Left renal cortex interstitium (tissue), 4 donors: ENCODE measurements around the gene GMPR. TPM values are rescaled to one million over a fixed set of nuclear protein-coding genes. Genes with fewer than 3 reads are reported as not detected.

Experiments used
- DNase-seq, 4 donors: peaks; one replicate each; pipeline ENCODE4 v3.0.0-alpha.2; 2013; ENCODE audit warnings: low read depth in 4 of 4, low spot score in 2 of 4, missing footprints in 1 of 4
- polyA plus RNA-seq, 4 donors: library from polyadenylated mRNA; unstranded; fragments of 120-200 nt; gene quantifications; one replicate each; pipeline ENCODE4 v1.2.1, GENCODE V29; 2013; ENCODE audit not compliant: insufficient read length in 4 of 4

Gene GMPR
- 10 to 100 TPM; 12.2 to 15.0 (median 14.0) TPM for polyA plus RNA-seq

GRCh38 chr6:16238057-16238962 lies at the start of gene GMPR:
Gene GMPR, plus strand, starts transcription at chr6:16238587. Its CDS starts 107 bp downstream, at chr6:16238694.
- no peak for DNase-seq

DNA sequence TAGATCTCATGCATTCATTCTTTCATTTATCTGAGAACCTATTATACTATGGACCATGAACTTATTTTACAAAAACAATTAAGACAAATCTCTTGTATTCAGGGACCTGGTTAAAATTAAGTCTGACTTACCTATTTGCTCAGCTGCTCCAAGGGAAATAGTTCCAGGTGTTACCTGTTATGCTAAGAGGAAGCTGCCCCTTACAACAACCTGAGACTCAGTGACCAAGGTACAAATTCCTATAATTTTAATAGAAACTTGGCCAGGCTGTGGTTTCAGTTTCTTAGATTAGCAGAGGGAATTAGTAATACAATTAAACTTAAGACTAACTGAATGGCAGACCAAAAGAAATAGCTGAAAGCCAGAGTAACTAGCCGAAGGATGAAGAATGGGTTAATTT lies 48.2 kb upstream of the GMPR start:
- DNase-seq: no peak

DNA sequence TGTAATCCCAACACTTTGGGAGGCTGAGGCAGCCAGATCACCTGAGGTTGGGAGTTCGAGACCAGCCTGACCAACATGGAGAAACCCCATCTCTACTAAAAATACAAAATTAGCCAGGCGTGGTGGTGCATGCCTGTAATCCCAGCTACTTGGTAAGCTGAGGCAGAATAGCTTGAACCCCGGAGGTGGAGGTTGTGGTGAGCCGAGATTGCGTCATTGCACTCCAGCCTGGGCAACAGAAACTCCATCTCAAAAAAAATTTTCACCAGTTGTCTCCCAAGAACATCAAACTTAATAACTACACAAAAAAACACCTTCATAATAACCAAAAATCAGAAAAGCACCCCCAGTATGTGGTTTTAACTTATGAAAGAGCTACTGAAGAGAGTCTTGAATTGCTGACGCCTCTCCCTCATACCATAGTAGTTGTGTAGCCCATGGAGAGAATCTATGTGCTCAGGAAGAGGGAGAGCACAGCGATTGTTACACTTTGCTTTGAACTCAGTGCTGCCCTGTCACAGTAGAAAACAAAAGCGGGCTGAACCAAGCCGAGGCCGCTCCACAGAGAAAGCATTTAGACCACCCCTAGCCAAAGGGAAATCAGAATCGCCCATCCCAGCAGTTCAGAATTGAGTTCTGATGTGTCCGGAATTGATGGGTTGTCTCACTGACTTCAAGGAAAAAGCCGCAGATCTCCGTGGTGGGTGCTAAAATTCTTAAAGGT lies 42.0 kb upstream of the GMPR start:
- no peak for DNase-seq

GRCh38 chr6:16196984-16197546 lies 41.3 kb upstream of the GMPR start:
- no peak for DNase-seq

DNA sequence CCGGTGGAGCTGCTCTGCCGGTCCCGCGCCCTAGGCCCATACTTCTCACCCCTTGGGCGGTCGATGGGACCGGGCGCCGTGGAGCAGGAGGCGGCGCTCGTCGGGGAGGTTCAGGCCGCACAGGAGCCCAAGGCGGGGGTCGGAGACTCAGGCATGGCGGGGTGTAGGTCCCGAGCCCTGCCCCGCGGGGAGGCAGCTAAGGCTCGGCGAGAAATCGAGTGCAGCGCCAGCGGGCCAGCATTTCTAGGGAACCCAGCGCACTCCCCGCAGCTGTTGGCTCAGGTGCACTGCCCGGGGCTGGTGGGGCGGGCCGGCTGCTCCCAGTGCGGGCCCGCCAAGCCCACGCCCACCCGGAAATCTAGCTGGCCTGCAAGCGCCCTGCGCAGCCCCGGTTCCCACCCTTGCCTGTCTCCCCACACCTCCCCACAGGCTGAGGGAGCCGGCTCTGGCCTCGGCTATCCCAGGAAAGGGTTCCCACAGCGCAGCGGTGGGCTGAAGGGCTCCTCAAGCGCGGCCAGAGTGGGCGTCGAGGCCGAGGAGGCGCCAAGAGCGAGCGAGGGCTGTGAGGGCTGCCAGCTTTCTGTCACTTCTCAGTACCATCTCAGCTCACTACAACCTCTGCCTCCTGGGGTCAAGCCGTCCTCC lies 40.2 kb upstream of the GMPR start:
- DNase-seq: no peak

GRCh38 chr6:16199804-16200203 lies 38.6 kb upstream of the GMPR start:
- DNase-seq: no peak

DNA sequence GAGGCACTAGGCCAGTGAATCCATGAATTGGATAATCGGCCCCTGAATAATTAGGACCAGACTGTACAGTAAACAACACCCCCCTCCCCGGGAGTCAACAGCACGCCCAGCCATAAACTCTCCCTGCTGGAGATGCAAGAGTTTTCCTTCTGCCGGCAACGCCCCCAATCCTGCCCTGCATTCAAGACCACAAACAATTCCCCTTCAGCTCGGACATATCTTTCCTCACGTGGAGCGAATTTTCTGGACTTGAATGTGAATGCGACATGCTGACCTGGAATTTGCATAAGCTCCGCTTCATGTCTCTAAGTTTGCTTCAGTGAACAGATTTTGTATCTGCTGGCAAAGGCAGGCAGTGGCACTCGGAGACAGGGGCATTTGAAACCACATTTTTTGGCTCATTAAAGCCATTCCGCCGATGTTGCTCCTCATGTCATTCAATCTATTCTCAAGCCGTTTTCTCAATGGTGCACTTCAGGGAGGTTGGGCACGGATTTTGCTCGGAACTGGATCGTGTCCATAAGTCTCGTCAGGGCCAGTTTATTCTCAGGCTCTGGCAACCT lies 38.0 kb upstream of the GMPR start:
- no peak for DNase-seq

DNA sequence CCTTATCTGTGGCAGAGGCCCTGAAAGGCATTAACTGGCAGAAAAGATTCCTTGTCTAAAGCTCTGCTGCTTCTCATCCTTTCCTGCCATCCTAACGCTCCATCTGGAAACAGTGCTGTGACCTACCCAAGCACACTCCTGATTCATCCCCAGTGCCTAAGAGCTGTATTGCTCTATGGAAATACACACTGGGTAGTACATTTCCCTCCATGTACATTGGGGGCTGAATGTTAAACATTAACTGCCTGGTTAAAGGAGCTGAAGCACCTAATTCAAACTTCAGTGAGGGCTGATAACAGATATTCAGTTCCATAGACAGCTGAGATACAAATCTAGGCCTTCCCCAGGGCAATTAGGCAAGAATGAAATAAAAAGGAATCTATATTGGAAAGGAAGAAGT lies 36.7 kb upstream of the GMPR start:
- DNase-seq: no peak

DNA sequence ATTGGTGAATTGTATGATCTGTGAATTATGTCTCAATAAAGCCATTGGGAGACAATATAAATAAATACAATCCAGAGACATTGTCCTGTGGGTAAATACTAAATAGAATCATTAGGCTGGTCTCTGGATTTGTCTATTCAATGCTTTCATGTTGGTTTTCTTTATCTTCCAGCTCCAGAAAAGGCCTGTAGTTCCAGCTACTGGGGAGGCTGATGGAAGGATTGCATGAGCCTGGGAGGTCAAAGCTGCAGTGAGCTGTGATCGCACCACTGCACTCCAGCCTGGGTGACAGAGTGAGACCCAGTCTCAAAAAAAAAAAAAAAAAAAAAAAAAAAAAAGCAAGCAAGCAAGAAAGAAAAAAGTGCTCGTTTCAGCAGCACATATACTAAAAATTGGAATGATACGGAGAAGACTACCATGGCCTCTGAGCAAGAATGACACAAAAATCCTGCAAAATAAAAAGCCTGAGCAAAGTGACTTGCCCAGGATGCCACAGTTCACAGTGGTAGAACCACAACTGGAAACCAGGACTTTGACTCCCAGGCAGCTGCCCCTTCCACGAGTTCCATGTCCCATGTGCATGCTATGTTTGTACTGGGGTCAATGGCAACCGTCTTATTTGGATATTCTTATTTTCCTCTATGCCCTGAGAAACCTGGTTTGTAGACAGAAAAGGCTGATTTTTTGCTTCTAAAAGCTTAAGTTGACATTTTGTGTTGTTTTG lies 33.6 kb upstream of the GMPR start:
- no peak for DNase-seq

DNA sequence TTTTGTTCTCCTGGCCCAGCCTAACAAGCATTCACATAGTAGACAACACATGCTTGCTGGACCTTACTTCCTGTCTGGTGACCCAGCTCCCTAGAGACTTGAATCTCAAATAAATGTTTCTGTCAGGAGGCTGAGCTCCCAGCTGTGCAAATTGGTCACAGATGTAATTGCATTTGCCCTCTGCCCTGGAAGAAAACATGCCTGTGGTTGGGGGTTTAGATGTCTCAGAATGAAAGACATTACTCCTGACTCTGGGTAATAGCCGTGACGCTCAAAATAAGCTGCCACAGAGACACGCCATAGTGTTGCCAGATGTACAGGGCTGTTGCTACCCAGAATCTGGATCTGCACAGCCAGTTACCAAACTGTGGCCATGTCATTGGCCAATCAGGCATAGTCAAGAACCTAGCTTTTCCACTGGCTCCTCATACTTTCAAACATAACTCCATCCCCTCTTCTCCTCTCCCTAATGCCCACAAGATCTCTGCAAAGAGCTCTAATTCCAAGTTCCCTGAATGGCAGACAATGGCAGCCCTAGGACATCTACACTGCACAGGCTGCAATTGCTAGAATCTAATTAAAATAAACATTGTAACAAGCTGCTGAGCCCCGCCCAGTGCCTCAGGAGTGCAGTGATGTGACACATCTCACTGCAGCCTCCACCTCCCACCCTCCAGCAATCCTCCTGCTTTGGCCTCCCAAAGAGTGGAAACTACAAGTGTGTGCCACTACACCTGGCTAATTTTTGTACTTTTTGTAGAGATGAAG lies 32.8 kb upstream of the GMPR start:
- DNase-seq: peak in 1 of 4 donors; percentile 82

DNA sequence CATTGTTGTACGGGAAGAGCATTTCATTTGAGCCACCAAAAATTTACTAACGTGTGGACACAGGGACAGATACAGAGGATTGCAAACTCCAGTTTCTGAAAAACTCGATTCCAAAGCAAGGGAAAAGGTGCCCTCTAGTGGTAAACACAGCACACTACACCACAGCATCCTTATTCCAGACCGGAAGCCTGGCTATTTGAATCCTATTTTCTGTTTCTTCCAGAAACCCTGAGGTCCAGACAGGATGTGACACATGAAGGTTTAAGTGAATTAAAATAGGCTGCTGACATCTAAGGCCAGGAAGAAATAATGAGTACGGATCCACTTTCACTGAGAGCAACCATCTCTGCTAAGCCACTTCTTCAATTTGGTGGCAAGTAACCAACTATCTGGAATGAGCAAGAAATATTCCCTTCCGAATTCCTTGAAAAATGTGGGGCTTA lies 31.8 kb upstream of the GMPR start:
- peak in 1 of 4 donors; percentile 84 for DNase-seq

DNA sequence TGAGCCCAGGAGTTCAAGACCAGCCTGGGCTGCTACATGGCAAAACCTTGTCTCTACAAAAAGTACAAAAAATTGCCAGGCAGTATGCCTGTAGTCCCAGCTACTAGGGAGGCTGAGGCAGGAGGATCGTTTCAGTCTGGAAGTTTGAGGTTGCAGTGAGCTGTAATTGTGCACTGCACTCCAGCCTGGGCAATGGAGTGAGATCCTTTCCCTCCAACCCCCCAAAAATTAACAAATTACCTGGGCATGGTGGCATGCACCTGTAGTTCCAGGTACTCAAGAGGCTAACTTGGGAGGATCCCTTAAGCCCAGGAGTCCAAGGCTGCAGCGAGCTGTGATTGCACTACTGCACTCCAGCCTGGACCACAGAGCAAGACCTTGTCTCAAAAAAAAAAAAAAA lies 29.4 kb upstream of the GMPR start:
- no peak for DNase-seq

DNA sequence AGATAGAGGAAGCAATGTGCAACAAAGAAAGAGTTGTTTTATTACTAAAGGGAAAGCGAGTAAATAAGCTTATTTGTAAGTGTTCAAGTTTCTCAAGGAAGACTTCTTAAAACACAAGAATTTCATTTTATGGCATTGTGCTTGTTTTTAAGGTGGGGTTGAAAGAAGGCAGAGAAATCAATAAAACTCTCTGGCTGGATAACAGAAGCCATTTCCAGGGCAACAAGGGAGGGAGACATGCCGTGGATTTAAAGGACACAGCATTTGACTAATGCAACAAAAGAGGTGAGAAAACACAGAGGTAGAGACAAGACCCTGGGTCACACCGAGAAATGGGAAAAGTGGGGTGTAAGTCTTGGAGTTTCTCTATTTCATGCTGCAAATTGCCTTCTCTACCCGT lies 28.8 kb upstream of the GMPR start:
- no peak for DNase-seq

DNA sequence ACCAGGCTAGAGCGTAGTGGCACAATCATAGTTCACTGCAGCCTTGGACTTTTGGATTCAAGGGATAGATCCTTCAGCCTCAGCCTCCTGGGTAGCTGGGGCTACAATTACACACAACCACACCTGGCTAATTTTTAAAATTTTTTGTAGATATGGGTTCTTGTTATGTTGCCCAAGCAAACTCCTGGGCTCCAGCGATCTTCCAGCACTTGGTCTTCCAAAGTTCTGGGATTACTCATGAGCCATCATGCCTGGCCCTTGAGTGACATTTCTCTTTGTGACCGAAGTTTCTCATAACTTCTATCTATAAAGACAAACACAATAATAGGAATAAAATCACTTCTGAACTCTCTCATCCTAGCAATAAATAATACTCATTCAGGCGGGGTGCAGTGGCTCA lies 26.1 kb upstream of the GMPR start:
- DNase-seq: no peak

DNA sequence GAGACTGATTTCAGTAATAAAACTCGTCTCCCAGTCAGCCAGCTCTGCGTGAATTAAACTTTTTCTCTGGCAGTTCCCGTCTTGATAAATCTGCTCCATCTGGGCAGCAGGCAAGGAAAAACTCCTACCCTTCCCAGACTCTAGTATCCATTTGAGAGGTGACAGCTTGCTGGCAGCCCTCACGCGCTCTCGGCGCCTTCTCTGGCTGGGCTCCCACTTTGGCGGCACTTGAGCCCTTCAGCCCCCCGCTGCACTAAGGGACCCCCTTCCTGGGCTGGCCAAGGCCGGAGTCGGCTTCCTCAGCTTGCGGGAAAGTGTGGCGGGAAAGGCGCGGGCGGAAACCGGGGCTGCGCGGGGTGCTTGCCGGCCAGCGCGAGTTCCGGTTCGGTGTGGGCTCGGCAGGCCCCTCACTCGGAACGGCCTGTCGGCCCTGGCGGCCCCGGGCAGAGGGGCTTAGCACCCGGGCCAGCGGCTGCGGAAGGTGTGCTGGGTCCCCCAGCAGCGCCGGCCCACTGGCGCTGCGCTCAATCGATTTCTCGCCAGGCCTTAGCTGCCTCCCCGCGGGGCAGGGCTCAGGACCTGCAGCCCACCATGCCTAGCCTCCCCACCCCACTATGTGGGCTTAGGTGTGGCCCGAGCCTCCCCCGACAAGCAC lies 21.8 kb upstream of the GMPR start:
- DNase-seq: no peak

DNA sequence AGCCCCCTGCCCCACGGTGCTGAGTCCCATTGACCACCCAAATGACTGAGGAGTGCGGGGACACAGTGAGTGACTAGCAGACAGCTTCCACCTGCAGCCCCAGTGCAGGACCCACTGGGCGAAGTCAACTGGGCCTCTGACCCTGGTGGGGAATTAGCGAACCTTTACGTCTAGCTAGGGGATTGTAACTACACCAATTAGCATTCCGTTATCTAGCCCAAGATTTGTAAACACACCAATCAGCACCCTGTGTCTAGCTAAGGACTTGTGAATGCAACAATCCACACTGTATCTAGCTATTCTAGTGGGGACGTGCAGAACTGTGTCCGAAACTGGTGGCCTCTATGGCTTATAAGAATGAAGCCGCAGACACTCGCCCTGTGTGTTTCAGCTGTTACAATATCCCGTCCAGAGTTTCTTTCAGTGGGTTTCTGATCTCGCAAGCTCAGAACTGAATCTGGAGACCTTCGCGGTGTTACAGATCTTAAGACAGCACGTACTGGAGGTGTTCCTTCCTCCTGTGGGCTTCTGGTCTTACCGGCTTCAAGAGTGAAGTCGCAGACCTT lies 21.1 kb upstream of the GMPR start:
- DNase-seq: no peak

- DNase-seq: no peak
Observed at GRCh38 chr6:16222826-16223225, 15.6 kb upstream of the GMPR start.

- no peak for DNase-seq
Observed at GRCh38 chr6:16223362-16223761, 15.0 kb upstream of the GMPR start.
